CD1c-positive myeloid dendritic cell (primary cell): ENCODE results near the gene CBLB.
"Not testable (repeated sequence)": the region's sequence is repeated elsewhere in the genome, so short reads cannot be mapped to it uniquely, and the experiment has no call there.

ENCODE experiments used
- DNase-seq: peaks from one replicate; pipeline ENCODE4 v3.0.0-alpha.2; 2016; ENCODE audit errors: extremely low spot score

The CBLB gene

DNA sequence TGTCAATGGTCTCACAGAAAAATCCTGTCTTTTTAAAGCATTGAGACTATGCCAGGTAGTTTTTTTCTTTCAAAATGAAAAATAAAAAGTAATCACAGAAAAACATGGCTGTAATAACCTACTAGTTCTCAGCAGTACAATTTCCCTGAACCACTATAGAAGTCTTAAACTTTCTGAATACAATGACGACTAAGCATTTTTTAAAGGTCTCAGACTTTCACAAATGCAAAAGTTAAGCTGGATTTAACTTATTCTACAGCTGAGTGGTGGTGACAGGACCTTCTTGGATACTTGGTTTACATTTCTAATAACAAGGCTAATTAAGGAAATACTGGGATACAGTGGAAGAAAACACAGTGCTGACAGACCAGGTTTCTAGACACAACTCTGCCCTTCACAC, 81.8 kb downstream of the CBLB start:
- DNase-seq, result no peak

DNA sequence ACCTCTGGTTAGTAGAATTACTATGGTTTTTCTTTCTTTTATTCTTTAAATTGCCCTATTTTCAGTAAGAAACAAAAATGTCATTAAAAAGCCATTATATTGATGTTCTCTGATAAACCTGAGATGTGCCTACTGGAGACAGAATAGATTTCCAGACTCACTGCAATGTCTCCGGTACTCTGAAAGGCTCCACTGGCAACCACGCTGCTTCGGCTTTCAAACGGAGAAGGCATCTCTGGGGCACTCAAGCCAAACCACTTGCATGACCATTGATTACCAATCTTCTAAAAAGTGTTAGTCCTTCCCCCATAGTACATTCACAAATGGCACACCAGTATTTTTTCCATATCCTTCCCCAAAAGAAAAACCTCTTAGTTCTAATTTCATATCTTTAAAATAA, 82.6 kb downstream of the CBLB start:
- DNase-seq, result no peak

DNA sequence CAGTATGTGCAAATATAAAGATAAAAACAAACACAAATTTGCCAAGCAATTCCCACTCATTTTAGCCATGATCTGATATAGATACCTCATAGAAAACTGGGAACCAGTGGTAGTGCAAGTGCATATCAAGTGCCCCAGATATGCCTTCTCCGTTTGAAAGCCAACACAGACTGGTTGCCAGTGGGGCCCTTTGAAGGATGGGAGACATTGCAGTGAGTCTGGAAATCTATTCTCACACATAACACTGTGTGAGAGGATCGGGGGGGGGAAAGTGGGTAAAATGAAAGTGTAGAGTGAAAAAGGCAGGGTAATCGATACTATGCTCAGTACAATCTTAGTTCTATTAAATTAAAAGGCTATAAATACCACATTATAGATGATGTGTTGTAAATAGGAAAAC, 83.0 kb downstream of the CBLB start:
- no peak for DNase-seq

DNA sequence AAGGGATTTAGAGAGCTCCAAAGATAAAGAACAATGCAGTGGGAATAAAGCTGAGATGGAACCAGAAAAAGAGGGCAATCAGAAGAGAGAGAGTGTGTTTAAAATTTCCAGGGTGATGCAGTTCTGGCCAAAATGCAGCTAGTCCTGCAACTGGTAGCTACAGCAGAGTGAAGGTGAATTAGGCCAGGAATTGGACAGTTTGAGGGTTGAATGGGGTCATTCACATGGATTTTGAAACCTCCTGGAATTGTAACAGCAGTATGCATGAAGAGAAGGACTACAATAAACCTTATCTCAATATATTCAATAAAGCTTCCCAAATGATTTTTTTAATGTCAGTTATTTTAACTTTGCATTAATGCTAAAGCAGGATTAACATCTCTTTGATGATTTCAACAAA, 85.2 kb downstream of the CBLB start:
- no peak for DNase-seq

DNA sequence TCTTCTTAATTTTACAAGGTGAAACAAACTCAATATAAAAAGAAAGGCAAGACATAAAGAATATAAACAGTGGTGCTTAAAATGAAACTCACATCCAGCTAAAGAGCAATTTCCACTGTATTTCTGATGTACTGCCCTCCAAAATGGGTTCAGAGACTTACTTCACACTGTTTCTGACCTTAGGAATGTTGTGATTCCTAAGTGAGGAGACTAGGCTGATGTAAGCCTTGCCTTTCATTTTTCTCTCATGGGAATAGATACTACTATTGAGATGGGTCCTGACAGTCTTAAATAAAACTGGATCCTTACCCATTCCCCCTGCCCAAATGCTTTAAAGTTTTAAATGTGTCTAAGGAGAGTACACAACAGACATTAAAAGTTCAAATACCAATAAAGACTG, 86.9 kb downstream of the CBLB start:
- no peak for DNase-seq

DNA sequence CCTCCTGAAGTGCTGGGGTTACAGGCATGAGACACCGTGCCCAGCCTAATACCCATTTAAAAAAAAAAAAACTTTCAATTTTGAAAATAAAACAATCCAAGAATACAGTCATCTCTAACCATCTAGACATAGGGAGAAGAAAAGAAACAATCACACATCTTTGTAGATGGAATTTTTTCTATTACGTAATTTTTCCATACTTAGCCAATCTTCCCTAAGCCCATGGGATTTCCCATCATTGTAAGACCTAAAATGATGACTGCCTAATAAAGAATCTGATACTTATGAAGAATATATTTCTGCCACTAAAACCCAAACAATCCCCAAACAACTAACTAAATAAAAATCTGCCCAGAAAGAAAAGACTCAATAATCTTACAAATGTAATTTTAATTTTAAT, 88.7 kb downstream of the CBLB start:
- DNase-seq, result no peak

DNA sequence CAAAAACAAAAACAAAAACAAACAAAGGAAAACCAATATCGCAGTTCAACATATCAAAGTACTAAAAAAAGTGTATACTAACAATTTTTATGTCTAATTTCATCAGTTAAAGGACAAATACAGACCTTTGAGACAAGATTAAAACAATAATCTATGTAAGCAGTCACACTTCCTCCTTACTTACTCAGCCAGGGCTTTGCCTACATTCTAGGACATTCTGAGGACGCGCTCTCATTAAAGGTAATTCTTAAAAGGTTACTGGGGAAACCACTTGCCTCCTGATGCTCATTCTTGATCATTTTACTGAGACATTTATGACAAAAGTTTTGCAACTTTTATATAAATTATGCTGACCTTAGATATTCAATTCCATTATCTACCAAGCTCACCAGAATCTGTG, 93.4 kb downstream of the CBLB start:
- DNase-seq, result no peak

DNA sequence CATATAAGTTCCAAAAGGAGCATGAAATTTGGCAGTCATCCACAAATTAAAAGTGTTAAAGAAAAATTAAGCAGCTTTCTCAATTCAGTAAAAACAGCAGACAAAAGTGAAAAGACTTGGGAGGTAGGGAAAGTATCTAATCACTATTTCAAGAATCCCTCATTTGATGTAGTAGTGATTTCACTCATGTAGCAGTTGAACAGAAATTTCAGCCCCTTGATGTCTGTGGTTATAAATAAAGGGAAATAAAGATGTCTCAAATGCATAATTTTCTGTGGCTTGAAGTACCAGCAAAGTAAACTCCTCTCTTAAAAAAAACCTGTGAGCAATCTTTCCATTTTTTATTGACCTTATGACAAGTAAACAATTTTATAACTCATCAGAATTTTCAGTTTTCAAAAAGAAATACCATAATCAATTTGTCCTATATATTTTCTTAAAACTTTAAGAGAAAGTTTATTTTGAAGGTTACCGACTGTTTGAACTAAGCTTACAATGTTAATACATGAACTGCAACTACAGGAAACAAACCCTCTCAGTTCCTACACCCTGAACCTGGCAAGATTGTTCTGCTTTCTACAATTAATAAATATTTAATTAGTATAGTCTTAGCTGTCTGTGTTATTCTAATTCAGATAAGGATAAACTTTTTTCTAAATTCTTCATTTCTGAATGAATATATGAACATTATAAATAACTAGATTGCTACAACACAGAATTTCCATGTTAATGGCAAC, 94.2 kb downstream of the CBLB start:
- DNase-seq, result no peak

DNA sequence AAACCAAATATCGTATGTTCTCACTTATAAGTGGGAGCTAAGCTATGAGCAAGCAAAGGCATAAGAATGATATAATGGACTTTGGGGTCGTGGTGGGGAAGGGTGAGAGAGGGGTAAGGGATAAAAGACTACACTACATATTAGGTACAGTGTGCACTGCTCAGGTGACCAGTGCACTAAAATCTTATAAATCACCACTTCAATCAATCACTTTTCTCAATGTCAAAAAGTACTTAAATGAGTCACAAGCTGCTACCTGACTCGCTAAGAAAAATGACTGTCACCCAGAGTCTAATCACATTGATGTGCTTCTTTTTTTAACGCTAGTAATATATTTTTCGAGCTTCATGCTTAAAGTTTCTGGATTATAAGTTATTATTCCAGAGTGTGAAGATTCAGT, 95.5 kb downstream of the CBLB start:
- DNase-seq, result no peak

DNA sequence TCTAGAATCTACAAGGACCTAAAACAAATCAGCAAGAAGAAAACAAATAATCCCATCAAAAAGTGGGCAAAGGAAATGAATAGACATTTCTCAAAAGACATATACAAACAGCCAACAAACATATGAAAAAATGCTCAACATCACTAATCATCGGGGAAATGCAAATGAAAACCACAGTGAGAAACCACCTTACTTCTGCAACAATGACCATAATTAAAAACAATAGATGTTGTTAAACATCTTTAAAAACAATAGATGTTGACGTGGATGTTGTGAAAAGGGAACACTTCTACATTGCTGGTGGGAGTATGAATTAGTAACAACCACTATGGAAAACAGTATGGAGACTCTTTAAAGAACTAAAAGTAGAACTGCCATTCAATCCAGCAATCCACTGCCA, 96.2 kb downstream of the CBLB start:
- DNase-seq, result no peak

DNA sequence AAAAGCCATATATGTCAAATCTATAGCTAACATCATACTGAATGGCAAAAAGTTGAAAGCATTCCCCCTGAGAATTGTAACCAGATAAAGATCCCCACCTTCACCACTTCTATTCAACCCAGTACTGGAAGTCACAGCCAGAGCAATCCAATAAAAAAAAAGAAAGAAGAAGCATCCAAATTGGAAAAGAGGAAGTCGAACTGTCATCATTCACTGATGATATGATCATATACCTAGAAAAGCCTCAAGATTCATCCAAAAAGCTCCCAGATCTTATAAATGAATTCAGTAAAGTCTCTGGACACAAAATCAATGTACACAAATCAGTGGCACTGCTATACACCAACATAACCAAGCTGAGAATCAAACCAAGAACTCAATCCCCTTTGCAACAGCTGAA, 97.4 kb downstream of the CBLB start:
- DNase-seq, result no peak

DNA sequence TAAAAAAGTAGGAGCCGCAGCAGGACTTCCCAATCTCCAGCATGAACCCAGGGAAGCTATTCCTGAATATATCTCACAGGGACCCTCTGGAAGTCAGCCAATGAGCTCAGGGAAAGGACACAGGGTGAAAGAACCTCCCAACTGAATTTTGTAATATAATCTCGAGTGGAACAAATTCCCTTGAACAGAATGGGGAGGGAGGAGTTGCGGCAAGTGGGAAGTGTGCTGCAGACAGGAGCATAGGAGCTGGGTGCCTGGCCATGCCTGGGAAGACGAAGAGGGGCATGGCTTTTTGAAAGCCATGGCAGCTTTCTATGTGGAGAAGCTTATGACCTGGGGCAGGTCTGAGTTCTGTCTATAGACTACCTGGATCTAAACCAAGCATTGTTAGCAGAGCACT, 98.4 kb downstream of the CBLB start:
- DNase-seq, result no peak

DNA sequence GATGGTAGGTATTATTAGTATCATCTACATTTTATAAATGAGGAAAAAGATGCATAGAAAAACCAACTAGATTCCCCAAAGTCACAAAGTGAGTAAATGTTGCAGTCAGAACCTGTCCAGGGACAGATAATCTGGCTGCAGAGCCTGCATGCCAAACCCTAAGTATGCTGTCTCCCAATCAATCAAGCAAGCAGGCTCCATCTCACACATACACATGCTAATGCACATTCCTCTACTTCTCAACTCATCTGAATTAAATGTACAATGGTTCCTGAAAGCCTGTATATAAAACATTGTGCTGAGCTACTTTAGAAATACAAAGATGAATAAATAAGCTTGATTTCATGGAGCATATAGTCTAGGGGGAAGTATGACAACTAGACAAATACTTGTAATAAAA, 101.0 kb downstream of the CBLB start:
- no peak for DNase-seq

DNA sequence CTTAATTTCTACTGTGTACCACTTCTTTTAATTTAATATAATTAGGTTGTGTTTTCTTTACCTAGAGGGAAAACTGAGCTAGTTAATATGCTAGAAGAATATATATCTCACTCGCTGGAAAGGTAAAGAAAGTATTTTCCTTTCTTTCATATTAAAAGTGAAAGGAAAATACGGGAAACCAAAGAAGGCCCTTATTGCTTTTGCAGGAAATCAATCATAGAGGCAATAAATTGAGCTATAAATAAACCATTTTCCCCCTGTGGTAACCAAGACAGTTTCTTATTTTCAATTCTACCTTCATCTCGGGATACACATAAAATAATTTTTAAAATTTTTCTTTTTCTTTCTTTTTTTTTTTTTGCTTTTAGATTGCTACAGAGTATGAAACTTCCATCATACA, 101.6 kb downstream of the CBLB start:
- no peak for DNase-seq

DNA sequence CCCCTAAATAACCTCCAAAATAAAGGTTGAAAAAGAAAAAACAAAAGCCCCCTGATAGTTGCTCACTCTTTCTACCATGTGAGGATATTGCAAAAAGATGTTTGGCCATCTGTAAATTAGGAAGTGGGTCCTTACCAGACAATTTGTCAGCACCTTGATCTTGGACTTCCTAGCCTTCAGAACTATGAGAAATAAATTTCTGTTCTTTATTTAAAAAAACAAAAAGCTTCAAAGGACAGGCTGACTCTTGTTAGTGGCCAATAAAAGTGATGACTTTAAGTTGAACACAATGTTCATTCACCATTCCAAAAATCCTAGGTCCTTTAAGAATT, 103.5 kb downstream of the CBLB start:
- DNase-seq, result no peak

DNA sequence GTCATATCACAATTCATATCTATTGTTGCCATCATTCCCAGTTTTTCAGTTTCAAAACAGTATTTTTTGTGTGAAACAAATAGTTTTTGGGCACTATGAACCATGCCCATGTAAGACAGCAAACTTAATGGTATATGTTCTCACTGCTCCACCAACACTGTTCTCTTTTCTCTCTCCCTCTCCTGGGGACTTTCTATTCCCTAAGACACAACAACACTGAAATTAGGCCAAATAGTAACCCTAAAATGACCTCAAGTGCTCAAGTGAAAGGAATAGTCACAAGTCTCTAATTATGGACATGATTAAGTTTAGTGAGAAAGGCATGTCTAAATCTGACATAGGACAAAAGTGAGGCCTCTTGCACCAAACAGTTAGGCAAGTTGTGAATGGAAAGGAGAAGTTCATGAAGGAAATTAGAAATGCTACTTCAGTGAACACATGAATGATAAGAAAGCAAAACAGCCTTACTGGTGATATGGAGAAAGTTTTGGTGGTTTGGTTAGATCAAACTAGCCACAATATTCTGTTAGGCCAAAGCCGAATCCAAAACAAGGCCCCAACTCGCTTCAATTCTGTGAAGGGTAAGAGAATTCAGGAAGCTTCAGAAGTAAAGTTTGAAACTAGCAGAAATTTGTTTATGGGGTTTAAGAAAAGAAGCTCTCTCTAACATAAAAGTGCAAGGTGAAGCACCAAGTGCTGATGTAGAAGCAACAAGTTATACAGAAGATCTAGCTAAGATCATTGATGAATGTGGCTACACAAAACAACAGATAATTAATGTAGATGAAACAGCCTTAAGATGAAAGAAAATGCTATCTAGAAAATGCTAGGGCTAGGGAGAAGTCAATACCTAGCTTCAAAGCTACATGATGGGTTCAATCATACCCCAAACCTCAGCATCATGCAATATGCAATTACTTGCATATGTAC, 104.2 kb downstream of the CBLB start:
- peak; percentile 16 for DNase-seq

DNA sequence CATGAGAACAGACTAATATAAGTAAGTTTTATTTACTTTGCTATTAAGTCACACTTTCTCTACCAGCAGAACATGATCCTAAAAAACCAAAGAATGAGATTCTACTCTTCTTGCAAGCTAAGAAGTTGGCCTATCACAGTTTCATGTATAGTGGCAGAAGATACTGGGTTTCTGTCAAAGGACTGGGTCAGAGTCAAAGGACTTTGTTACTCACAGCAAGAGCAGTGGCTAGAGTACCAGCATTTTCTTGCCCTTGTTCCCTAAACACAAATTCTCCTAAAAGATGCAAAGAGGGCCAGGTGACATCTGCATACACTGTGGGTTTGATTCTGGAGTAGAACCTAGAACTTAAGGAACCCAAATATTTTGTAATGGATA, 105.2 kb downstream of the CBLB start:
- DNase-seq, result no peak

DNA sequence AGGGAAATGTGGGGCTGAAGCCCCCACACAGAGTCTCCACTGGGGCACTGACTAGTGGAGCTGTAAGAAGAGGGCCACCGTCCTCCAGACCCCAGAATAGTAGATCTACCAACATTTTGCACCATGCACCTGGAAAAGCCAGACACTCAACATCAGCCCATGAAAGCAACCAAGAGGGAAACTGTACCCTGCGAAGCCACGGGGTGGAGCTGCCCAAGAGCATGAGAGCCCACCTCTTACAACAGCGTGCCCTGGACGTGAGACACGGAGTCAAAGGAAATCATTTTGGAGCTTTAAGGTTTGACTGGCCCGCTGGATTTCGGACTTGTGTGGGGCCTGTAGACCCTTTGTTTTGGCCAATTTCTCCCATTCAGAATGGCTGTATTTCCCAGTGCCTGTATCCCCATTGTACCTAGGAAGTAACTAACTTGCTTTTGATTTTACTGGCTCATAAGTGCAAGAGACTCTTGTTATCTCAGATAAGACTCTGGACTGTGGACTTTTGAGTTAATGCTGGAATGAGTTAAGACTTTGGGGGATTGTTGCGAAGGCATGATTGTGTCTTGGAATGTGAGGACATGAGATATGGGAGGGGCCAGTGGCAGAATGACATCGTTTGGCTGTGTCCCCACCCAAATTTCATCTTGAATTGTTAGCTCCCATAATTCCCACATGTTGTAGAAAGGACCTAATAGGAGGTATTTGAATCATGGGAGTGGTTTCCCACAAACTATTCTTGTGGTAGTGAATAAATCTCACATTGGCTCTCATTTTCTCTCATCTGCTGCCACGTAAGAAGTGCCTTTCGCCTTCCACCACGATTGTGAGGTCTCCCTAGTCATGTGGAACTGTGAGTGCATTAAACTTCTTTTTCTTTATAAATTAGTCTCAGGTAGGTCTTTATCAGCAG, 105.8 kb downstream of the CBLB start:
- no peak for DNase-seq

DNA sequence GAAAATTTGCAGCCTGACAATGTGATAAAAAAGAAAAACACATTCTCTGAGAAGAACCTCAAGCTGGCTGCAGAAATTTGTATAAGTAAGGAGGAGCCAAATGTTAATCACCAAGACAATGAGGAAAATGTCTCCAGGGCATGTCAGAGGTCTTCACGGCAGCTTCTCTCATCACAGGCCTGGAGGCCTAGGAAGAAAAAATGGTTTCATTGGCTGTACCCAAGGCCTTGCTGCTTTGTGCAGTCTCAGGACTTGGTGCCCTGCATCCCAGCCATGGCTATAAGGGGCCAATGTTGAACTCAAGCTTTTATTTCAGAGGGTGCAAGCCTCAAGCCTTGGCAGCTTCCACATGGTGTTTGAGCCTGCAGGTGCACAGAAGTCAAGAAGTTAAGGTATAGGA, 106.6 kb downstream of the CBLB start:
- not testable (repeated sequence) for DNase-seq

DNA sequence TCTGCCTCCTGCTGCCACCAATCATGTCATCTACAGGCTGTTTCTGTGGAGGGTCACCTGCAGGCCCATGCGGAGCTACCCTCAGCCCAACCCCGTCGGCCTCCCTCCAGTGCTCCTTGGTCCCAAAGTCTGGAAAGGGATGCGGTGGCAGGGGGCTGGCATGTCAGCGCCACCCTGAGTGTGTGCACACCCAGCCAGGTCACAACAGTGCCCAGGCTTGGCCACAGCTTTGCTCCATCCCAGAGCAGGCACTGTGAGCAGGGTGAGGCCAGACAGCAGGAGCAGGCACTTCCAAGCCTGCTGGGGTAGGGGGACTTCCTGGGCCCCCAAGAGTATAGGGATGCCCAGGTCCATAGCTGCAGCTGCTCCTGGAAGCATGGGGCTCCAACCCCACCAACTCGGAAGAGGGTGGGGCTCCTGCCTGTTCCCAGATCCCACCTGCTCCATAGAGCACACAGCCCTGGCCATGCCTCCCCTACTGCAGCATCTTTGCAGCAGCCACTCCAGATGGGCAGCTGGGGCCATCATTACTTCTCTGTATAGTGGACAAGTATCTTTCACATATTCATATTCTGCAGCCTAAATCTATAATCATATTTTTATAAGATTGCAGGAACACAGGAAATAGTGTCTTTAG, 109.3 kb downstream of the CBLB start:
- DNase-seq, result no peak

DNA sequence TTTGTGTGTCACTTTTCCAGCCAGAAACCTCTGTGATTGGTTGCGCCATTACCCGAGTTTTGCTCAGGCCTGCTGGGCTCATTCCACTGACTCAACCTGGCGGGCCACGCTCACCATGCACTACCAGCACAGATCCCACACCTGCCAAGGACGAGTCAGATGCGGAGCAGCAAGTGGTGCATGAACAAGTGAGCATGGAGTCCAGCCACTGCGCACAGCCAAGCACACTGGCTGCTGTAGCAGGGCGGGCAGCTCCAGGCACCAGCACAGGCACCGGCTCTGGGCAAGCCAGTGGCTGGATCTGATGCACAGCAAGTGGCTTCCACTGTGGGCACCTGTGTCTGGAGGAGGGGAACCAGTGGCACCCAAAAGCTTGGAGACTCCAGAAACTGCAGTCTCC, 110.4 kb downstream of the CBLB start:
- DNase-seq, result no peak
